HepG2 (cell line): Measurements from ENCODE around the gene SH2D1B. TPM values are rescaled to one million over a fixed set of nuclear protein-coding genes. Genes with fewer than 3 reads are reported as not detected.
"Not testable (repeated sequence)": the region's sequence is repeated elsewhere in the genome, so short reads cannot be mapped to it uniquely, and the experiment has no call there.

ENCODE experiments used
- ATAC-seq: fragments of 200-7000 bp; cut with Tn5 transposase; 3 replicates; pipeline ENCODE4 v1.9.1; 2020; ENCODE audit warnings: mild to moderate bottlenecking, moderate library complexity
- BruUV-seq: library from RNA; stranded (reverse); fragments of 400-500 nt; replicated peaks from 2 replicates; lab custom pipeline; 2021; lab: Mats Ljungman, UMichigan
- CTCF ChIA-PET: fragments of 300-600 bp; formaldehyde crosslinking; extraction: SDS; loops from one replicate; lab custom pipeline; 2021; ENCODE audit warnings: low total read pairs, inconsistent platforms, low intra/inter-chr PET ratio; lab: Yijun Ruan, JAX
- POLR2A ChIA-PET: fragments of 350-600 bp; sonication (Branson Sonifier 250); formaldehyde crosslinking; loops from one replicate; lab custom pipeline; 2020; ENCODE audit warnings: antibody characterized with exemption, inconsistent platforms; lab: Yijun Ruan, JAX
- DNase-seq: peaks from one replicate; pipeline ENCODE4 v3.0.0-alpha.2; 2015; ENCODE audit warnings: low spot score
- FAIRE-seq: peaks from 3 replicates; lab custom pipeline; 2011; peaks lifted over from hg19 to GRCh38; lab: Jason Lieb, UNC
- H2AFZ ChIP-seq: one replicate; pipeline ENCODE4 v1.6.1; 2011; ENCODE audit warnings: low read length, inconsistent platforms
- H3K27ac ChIP-seq: fragments of 300-600 bp; 3 replicates; pipeline ENCODE4 v1.8.0; 2011; ENCODE audit warnings: mixed run types, mild to moderate bottlenecking, mixed read lengths, low read length, inconsistent platforms; ENCODE audit not compliant: insufficient read depth; ENCODE audit errors: extremely low read length
- H3K27me3 ChIP-seq, 2 experiments: fragments of 200-600 bp in 1 of 2; 2 replicates in 1 of 2; 3 replicates in 1 of 2; pipeline versions ENCODE4 v1.6.0 to v1.8.0; 2011; ENCODE audit warnings: low read length in 2 of 2, mild to moderate bottlenecking in 2 of 2, moderate library complexity in 2 of 2, inconsistent platforms in 1 of 2; ENCODE audit not compliant: insufficient read depth in 2 of 2, control insufficient read depth in 1 of 2
- H3K36me3 ChIP-seq, 2 experiments: fragments of 200-600 bp in 1 of 2; replicated peaks in 1 of 2; 2 replicates in 1 of 2; 3 replicates in 1 of 2; pipeline versions ENCODE4 v1.5.1 to v1.8.0; 2011; ENCODE audit warnings: low read length in 2 of 2, inconsistent platforms in 1 of 2; ENCODE audit not compliant: insufficient read depth in 2 of 2, control insufficient read depth in 1 of 2
- H3K4me1 ChIP-seq: 2 replicates; pipeline ENCODE4 v1.5.1; 2012; ENCODE audit warnings: low read length, inconsistent platforms; ENCODE audit not compliant: insufficient read depth
- H3K4me2 ChIP-seq: 2 replicates; pipeline ENCODE4 v1.6.0; 2011; ENCODE audit warnings: low read depth, low read length, inconsistent platforms
- H3K4me3 ChIP-seq, 3 experiments: fragments of 200-600 bp in 1 of 3; sonication (generic), shearing (Covaris generic) in 1 of 3; replicated peaks in 1 of 3; 2 replicates each; pipeline ENCODE4 v1.5.1; 2011 to 2016; ENCODE audit warnings: low read length in 3 of 3, inconsistent platforms in 2 of 3, low read depth in 2 of 3, mild to moderate bottlenecking in 2 of 3, control low read depth in 1 of 3, mixed read lengths in 1 of 3; ENCODE audit not compliant: insufficient read depth in 1 of 3
- H3K79me2 ChIP-seq: one replicate; pipeline ENCODE4 v1.6.1; 2011; ENCODE audit warnings: low read length, inconsistent platforms; ENCODE audit not compliant: insufficient read depth
- H3K9ac ChIP-seq: 2 replicates; pipeline ENCODE4 v1.6.0; 2011; ENCODE audit warnings: mild to moderate bottlenecking, low read depth, low read length, inconsistent platforms; ENCODE audit not compliant: insufficient read depth
- H3K9me3 ChIP-seq: 2 replicates; pipeline ENCODE4 v1.5.1; 2012; ENCODE audit warnings: mild to moderate bottlenecking, low read length
- H4K20me1 ChIP-seq: 2 replicates; pipeline ENCODE4 v1.6.0; 2011; ENCODE audit warnings: inconsistent platforms, mild to moderate bottlenecking, low read length, moderate library complexity; ENCODE audit not compliant: insufficient read depth
- MAFK ChIP-seq, 2 experiments: IDR thresholded peaks in 1 of 2; conservative IDR thresholded peaks in 1 of 2; 2 replicates each; pipeline ENCODE4 v1.6.1; 2011; ENCODE audit warnings: improper control_type of control experiment in 2 of 2, low read length in 2 of 2
- RXRB ChIP-seq: IDR thresholded peaks from 2 replicates; pipeline ENCODE4 v1.6.1; 2016; ENCODE audit warnings: borderline replicate concordance, missing genetic modification reagents, missing compliant biosample characterization
- WGBS: methylation state at CpG from one replicate; pipeline ENCODE4 v1.1.6; 2017; ENCODE audit warnings: low lambda C conversion rate; 5-methylcytosine and 5-hydroxymethylcytosine counted together
- in situ Hi-C: cut with HindIII; loops from 2 replicates; pipeline ENCODE4 v1.10.0; 2017; ENCODE audit warnings: low pct_unique_long_range_greater_than_20kb; ENCODE audit not compliant: extremely low pct_ligation_motif_present
- intact Hi-C: fragments of 100-400 bp; cut with micrococcal nuclease; formaldehyde crosslinking; loops from one replicate; pipeline ENCODE4 v1.10.0; 2022; ENCODE audit not compliant: unreplicated experiment
- polyA plus RNA-seq, 8 experiments: library from polyadenylated mRNA; depleted of rRNA in 3 of 8; stranded (reverse) in 7 of 8; unstranded in 1 of 8; fragments of >200 nt; fragmentation: Illumina TruSeq in 4 of 8; extraction: Trizol in 4 of 8; gene quantifications; 2 replicates each; pipeline versions ENCODE4 v1.2.1 to v1.2.3, GENCODE V29; 2011 to 2016; ENCODE audit warnings: low read depth in 4 of 8, missing spikeins in 1 of 8, mixed read lengths in 1 of 8; ENCODE audit not compliant: insufficient read depth in 1 of 8
- total RNA-seq, 5 experiments: library from RNA; depleted of rRNA; stranded (reverse); fragments of >200 nt; fragmentation: Illumina TruSeq; extraction: Trizol; gene quantifications; 2 replicates each; pipeline ENCODE4 v1.2.3, GENCODE V29; 2016; ENCODE audit warnings: low read depth in 1 of 5

The SH2D1B gene
- total and polyA plus RNA-seq, 2 of the 13 experiments (the other 11 are each of a cell fraction or from before 2014, with no cell fraction given) = not detected

DNA sequence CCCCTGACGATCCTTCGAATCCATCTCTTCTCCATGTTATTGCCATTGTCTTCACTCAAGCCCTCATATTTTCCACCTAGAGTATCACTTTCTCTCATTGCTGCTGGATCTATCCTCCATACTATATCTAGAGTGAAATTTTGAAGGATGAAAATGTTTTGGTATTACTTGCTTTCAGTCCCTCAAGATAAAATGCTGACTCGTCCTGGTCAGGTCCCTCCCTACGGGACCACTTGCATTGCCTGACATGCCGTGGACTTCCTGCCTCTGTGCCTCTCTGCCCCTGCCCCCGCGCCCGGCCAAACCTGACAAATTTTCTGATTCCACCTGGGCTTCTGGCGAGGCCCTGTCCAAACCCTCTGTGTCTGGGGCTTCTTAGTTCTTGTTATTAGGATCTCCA lies 58.9 kb downstream of the SH2D1B start:
- no peak overlapping the region for H3K4me3 ChIP-seq
- no peaks in the 10 kb centered on the region for H3K79me2 ChIP-seq
- 96% methylated on average over 9 of the region's 9 CpGs for WGBS
- ChIA-PET CTCF (no interaction called here), POLR2A (no interaction called here)
- TF ChIP-seq RXRB (CRISPR knock-in tag) = no peak
- peak in 1 of 2 experiments; percentile 10; a peak in 1 of 4 replicates for TF ChIP-seq MAFK (conservative IDR thresholded peaks at IDR 0.05 in 1 of 2, IDR thresholded peaks at IDR 0.05 in 1 of 2; ENCODE audit: low read length in 2 of 2)
- H3K9me3 ChIP-seq = no peaks in the 10 kb centered on the region
- no peak overlapping the region for H3K9ac ChIP-seq
- no peak overlapping the region for H3K4me2 ChIP-seq
- intact Hi-C loops (no loop called here), in situ Hi-C loops (no loop called here)
- no TSS peak for BruUV-seq
- ATAC-seq = no peak
- H3K4me1 ChIP-seq = no peaks in the 10 kb centered on the region
- no peak for DNase-seq
- no peak overlapping the region for H2AFZ ChIP-seq
- H3K27ac ChIP-seq = no peak overlapping the region
- no peaks in the 10 kb centered on the region for H3K27me3 ChIP-seq
- peaks cover 14 to 55% of the 10 kb centered on the region in 2 experiments; a peak in 4 of 5 replicates for H3K36me3 ChIP-seq
- no peak for FAIRE-seq
- no peaks in the 10 kb centered on the region for H4K20me1 ChIP-seq

DNA sequence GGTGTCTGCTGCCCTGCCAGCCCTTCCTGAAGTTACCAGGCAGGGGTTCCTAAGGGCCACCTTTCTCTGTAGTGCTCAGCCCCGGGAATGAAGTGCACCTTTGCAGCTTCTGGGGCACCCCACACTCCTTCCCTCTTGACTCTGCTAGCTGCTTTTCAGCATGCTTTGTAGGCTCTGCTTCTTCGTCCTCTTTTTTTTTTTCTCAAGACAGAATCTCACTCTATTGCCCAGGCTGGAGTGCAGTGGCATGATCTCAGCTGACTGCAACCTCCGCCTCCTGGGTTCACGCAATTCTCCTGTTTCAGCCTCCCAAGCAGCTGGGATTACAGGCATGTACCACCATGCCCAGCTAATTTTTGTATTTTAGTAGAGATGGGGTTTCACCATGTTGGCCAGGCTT lies 60.1 kb downstream of the SH2D1B start:
- in situ Hi-C loops = not testable (repeated sequence)

More for the DNA sequence above, 60.1 kb downstream of the SH2D1B start:
- H3K27me3 ChIP-seq, FAIRE-seq, H3K9me3 ChIP-seq, CTCF ChIA-PET, DNase-seq, POLR2A ChIA-PET, H3K4me1 ChIP-seq, H3K27ac ChIP-seq, H3K4me2 ChIP-seq, H2AFZ ChIP-seq, ATAC-seq, H4K20me1 ChIP-seq, H3K9ac ChIP-seq, H3K79me2 ChIP-seq, H3K4me3 ChIP-seq, intact Hi-C loops, BruUV-seq: not testable (repeated sequence)
- WGBS = 93% methylated on average over 3 of the region's 4 CpGs
- peaks cover 18 to 47% of the 10 kb centered on the region in 2 experiments; a peak in 4 of 5 replicates for H3K36me3 ChIP-seq
